A549 (cell line): ENCODE results near the gene PLD2. TPM values are rescaled to one million over a fixed set of nuclear protein-coding genes. Genes with fewer than 3 reads are reported as not detected.

Source experiments
- ATAC-seq, 2 experiments: fragments of 200-7000 bp in 1 of 2; fragments of >200 bp in 1 of 2; cut with Nextera tagmentation in 1 of 2; cut with Tn5 transposase in 1 of 2; 3 replicates each; pipeline versions ENCODE4 v1.8.0 to v1.9.1; 2018 to 2020; ENCODE audit warnings: mild to moderate bottlenecking in 1 of 2, moderate library complexity in 1 of 2
- CTCF ChIA-PET: fragments of 300-600 bp; sonication (Branson Sonifier 250); formaldehyde crosslinking; extraction: SDS; loops from one replicate; lab custom pipeline; 2021; ENCODE audit warnings: antibody characterized with exemption, inconsistent platforms; lab: Yijun Ruan, JAX
- POLR2A ChIA-PET: fragments of 350-600 bp; formaldehyde crosslinking; extraction: SDS; loops from one replicate; lab custom pipeline; 2021; ENCODE audit warnings: antibody characterized with exemption, inconsistent platforms; lab: Yijun Ruan, JAX
- DNase-seq, 2 experiments: peaks; one replicate each; pipeline versions ENCODE4 v3.0.0 to v3.0.0-alpha.2; 2011 to 2016; ENCODE audit warnings: low read depth in 1 of 2, low spot score in 1 of 2
- FAIRE-seq: peaks from 2 replicates; lab custom pipeline; 2011; peaks lifted over from hg19 to GRCh38; lab: Jason Lieb, UNC
- H3K27ac ChIP-seq, 2 experiments: fragments of >200 bp; sonication (Bioruptor Twin); formaldehyde crosslinking; 3 replicates each; pipeline ENCODE4 v1.5.1; 2016 to 2017
- H3K4me1 ChIP-seq: fragments of >200 bp; sonication (Bioruptor Twin); formaldehyde crosslinking; 3 replicates; pipeline ENCODE4 v1.6.1; 2016
- H3K4me2 ChIP-seq: fragments of >200 bp; sonication (Bioruptor Twin); formaldehyde crosslinking; 3 replicates; pipeline ENCODE4 v1.6.1; 2016
- H3K4me3 ChIP-seq: fragments of >200 bp; sonication (Bioruptor Twin); formaldehyde crosslinking; 3 replicates; pipeline ENCODE4 v1.5.1; 2016
- H3K9me3 ChIP-seq: fragments of >200 bp; sonication (Bioruptor Twin); formaldehyde crosslinking; 3 replicates; pipeline ENCODE4 v1.6.1; 2016
- EHMT2 ChIP-seq: fragments of 200-600 bp; sonication (generic); IDR thresholded peaks from 2 replicates; pipeline ENCODE4 v1.6.1; 2016; ENCODE audit warnings: antibody characterized with exemption, low read depth, mild to moderate bottlenecking, moderate library complexity
- FOSB ChIP-seq: fragments of 250-450 bp; sonication (Bioruptor Pico); IDR thresholded peaks from 2 replicates; pipeline ENCODE4 v1.5.0; 2020; ENCODE audit warnings: mild to moderate bottlenecking, moderate library complexity
- HDAC2 ChIP-seq: fragments of 200-600 bp; sonication (generic); IDR thresholded peaks from 2 replicates; pipeline ENCODE4 v1.6.1; 2016
- HOXB13 ChIP-seq: fragments of 250-450 bp; sonication (Bioruptor Pico); IDR thresholded peaks from 2 replicates; pipeline ENCODE4 v1.5.0; 2020; ENCODE audit warnings: low read depth, mild to moderate bottlenecking, moderate library complexity
- HOXB5 ChIP-seq: fragments of 250-450 bp; sonication (Bioruptor Pico); IDR thresholded peaks from 2 replicates; pipeline ENCODE4 v1.5.0; 2020; ENCODE audit warnings: mild to moderate bottlenecking, moderate library complexity
- KDM5A ChIP-seq: fragments of 200-600 bp; sonication (generic); IDR thresholded peaks from 2 replicates; pipeline ENCODE4 v1.6.1; 2016; ENCODE audit warnings: antibody characterized with exemption, mild to moderate bottlenecking
- MAFK ChIP-seq: fragments of 450-650 bp; IDR thresholded peaks from 2 replicates; pipeline ENCODE4 v1.6.1; 2014; ENCODE audit not compliant: partially characterized antibody
- NFE2L2 ChIP-seq: fragments of 150-350 bp; conservative IDR thresholded peaks from 2 replicates; pipeline ENCODE4 v1.6.1; 2014; ENCODE audit warnings: low read length
- NPAS2 ChIP-seq: fragments of 250-450 bp; sonication (Bioruptor Pico); IDR thresholded peaks from 2 replicates; pipeline ENCODE4 v1.8.0; 2022; ENCODE audit warnings: mild to moderate bottlenecking, moderate library complexity, borderline replicate concordance
- PHF8 ChIP-seq: fragments of 200-600 bp; sonication (generic); IDR thresholded peaks from 2 replicates; pipeline ENCODE4 v1.6.1; 2016; ENCODE audit warnings: low read depth, mild to moderate bottlenecking, antibody characterized with exemption, moderate library complexity, borderline replicate concordance
- POLR2A ChIP-seq: IDR thresholded peaks from 2 replicates; pipeline ENCODE4 v1.6.1; 2012; ENCODE audit warnings: mild to moderate bottlenecking, low read length
- POLR2AphosphoS2 ChIP-seq: conservative IDR thresholded peaks from 2 replicates; pipeline ENCODE4 v1.6.1; 2012; ENCODE audit warnings: low read length, improper control_type of control experiment, inconsistent platforms
- RAD21 ChIP-seq, 2 experiments: fragments of >200 bp in 1 of 2; sonication (Bioruptor Twin) in 1 of 2; formaldehyde crosslinking in 1 of 2; IDR thresholded peaks in 1 of 2; conservative IDR thresholded peaks in 1 of 2; 2 replicates in 1 of 2; 3 replicates in 1 of 2; pipeline ENCODE4 v1.6.1; 2012 to 2018; ENCODE audit warnings: inconsistent platforms in 1 of 2
- RARB ChIP-seq: fragments of 250-450 bp; sonication (Bioruptor Pico); IDR thresholded peaks from 2 replicates; pipeline ENCODE4 v1.8.0; 2021; ENCODE audit warnings: mild to moderate bottlenecking, moderate library complexity
- RCOR1 ChIP-seq: fragments of 150-350 bp; IDR thresholded peaks from 2 replicates; pipeline ENCODE4 v1.6.1; 2014; ENCODE audit warnings: antibody characterized with exemption, low read length, low read depth
- RFX5 ChIP-seq: fragments of 450-650 bp; IDR thresholded peaks from 2 replicates; pipeline ENCODE4 v1.7.1; 2014; ENCODE audit warnings: antibody characterized with exemption, mild to moderate bottlenecking, moderate library complexity
- TP53 ChIP-seq: fragments of 250-450 bp; sonication (Bioruptor Pico); IDR thresholded peaks from 2 replicates; pipeline ENCODE4 v1.5.0; 2021; ENCODE audit warnings: mild to moderate bottlenecking, moderate library complexity
- WGBS: methylation state at CpG from one replicate; pipeline ENCODE4 v1.1.6; 2017; ENCODE audit errors: missing lambda C conversion rate; 5-methylcytosine and 5-hydroxymethylcytosine counted together
- polyA plus RNA-seq, 4 experiments: library from polyadenylated mRNA; depleted of rRNA in 3 of 4; stranded (reverse); fragments of >200 nt; fragmentation: RNase III in 1 of 4; extraction: RNeasy Plus Mini Kit Qiagen cat#74134 plus additional on column Dnase treatment in 1 of 4; gene quantifications; 2 replicates in 3 of 4; 3 replicates in 1 of 4; pipeline ENCODE4 v1.2.3, GENCODE V29; 2011 to 2017
- TF ChIP-seq, protein P1 (sequence below): fragments of 450-650 bp; IDR thresholded peaks from 2 replicates; pipeline ENCODE4 v1.6.1; 2014; ENCODE audit warnings: antibody characterized with exemption
- TF ChIP-seq, protein P2 (sequence below): IDR thresholded peaks from 2 replicates; pipeline ENCODE4 v1.6.1; 2012
- TF ChIP-seq, protein P3 (sequence below): fragments of 200-600 bp; sonication (generic); IDR thresholded peaks from 2 replicates; pipeline ENCODE4 v1.6.1; 2016; ENCODE audit warnings: antibody characterized with exemption, mild to moderate bottlenecking, moderate library complexity
- TF ChIP-seq, protein P4 (sequence below): IDR thresholded peaks from 2 replicates; pipeline ENCODE4 v1.6.1; 2012
- TF ChIP-seq, protein P5 (sequence below): fragments of >200 bp; sonication (Bioruptor Twin); formaldehyde crosslinking; IDR thresholded peaks from 3 replicates; pipeline ENCODE4 v1.6.1; 2016

Gene PLD2
- polyA plus RNA-seq, 2 of the 4 experiments (the other 2 are of a cell fraction), result 17.0 to 23.0 TPM

DNA sequence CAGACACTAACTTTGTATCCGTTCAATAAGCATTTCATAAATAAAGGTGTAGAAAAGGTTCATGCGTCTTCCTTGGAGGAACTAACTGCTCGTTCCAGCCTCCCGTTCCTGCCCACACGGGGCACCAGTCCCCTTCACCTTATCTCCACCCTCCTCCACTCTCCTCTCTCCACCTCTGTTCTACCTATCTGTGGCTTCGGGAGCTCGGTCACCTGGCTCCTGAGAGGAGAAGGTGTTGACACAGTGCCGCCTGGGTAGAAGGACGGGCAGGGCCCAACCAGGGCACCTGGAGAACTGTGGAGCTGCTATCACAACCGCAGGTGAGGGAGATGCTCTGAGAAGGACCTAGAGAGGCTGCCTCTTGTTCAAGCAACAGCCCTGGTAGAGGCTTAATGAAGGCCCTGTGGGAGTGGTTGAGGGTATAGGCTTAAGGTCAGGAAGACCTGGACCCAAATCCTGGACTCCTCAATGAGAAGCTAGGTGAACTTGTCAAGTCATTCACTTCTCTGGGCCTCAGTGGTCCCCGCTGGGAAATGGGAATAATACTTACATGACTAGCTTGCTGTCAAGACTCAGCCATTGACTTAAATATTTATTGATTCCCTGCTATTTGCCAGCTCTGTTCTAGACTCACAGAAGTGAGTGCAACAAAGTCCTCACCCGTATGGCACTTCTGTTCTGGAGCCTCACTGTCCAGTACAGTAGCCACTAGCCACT lies 16.6 kb downstream of the PLD2 start:
- Histone ChIP-seq H3K4me1 (no peaks in the 10 kb centered on the region), H3K27ac (no peak overlapping the region), H3K4me3 (no peak overlapping the region), H3K9me3 (no peaks in the 10 kb centered on the region), H3K4me2 (no peak overlapping the region)
- POLR2A ChIA-PET, result interaction anchor here (0.6 to 1.1 kb wide), 2 partner anchors 28 to 680 kb away, joined by 4 to 7 read pairs; partner anchors contain the start of gene PSMB6
- CTCF ChIA-PET, result interaction anchor here (0.6 to 5.8 kb wide), 10 partner anchors 11 to 147 kb away, joined by 3 to 21 read pairs (median 4); partner anchors contain the start of gene GLTPD2
- WGBS, result 78% methylated on average over 12 of the region's 12 CpGs
- no peak for TF ChIP-seq POLR2AphosphoS2
- TF ChIP-seq KDM5A, result no peak
- TF ChIP-seq, protein P1, sequence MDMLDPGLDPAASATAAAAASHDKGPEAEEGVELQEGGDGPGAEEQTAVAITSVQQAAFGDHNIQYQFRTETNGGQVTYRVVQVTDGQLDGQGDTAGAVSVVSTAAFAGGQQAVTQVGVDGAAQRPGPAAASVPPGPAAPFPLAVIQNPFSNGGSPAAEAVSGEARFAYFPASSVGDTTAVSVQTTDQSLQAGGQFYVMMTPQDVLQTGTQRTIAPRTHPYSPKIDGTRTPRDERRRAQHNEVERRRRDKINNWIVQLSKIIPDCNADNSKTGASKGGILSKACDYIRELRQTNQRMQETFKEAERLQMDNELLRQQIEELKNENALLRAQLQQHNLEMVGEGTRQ, result no peak
- no peak for TF ChIP-seq RFX5
- TF ChIP-seq, protein P2, sequence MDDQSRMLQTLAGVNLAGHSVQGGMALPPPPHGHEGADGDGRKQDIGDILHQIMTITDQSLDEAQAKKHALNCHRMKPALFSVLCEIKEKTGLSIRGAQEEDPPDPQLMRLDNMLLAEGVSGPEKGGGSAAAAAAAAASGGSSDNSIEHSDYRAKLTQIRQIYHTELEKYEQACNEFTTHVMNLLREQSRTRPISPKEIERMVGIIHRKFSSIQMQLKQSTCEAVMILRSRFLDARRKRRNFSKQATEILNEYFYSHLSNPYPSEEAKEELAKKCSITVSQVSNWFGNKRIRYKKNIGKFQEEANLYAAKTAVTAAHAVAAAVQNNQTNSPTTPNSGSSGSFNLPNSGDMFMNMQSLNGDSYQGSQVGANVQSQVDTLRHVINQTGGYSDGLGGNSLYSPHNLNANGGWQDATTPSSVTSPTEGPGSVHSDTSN, result no peak
- no peak for TF ChIP-seq TP53 (CRISPR knock-in tag)
- TF ChIP-seq, protein P3, sequence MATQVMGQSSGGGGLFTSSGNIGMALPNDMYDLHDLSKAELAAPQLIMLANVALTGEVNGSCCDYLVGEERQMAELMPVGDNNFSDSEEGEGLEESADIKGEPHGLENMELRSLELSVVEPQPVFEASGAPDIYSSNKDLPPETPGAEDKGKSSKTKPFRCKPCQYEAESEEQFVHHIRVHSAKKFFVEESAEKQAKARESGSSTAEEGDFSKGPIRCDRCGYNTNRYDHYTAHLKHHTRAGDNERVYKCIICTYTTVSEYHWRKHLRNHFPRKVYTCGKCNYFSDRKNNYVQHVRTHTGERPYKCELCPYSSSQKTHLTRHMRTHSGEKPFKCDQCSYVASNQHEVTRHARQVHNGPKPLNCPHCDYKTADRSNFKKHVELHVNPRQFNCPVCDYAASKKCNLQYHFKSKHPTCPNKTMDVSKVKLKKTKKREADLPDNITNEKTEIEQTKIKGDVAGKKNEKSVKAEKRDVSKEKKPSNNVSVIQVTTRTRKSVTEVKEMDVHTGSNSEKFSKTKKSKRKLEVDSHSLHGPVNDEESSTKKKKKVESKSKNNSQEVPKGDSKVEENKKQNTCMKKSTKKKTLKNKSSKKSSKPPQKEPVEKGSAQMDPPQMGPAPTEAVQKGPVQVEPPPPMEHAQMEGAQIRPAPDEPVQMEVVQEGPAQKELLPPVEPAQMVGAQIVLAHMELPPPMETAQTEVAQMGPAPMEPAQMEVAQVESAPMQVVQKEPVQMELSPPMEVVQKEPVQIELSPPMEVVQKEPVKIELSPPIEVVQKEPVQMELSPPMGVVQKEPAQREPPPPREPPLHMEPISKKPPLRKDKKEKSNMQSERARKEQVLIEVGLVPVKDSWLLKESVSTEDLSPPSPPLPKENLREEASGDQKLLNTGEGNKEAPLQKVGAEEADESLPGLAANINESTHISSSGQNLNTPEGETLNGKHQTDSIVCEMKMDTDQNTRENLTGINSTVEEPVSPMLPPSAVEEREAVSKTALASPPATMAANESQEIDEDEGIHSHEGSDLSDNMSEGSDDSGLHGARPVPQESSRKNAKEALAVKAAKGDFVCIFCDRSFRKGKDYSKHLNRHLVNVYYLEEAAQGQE, result no peak
- no peak for TF ChIP-seq POLR2A
- TF ChIP-seq FOSB (CRISPR knock-in tag), result no peak
- FAIRE-seq, result no peak
- no peak for DNase-seq
- ATAC-seq, result peak; percentile 18 to 49; a peak in 3 of 6 replicates

DNA sequence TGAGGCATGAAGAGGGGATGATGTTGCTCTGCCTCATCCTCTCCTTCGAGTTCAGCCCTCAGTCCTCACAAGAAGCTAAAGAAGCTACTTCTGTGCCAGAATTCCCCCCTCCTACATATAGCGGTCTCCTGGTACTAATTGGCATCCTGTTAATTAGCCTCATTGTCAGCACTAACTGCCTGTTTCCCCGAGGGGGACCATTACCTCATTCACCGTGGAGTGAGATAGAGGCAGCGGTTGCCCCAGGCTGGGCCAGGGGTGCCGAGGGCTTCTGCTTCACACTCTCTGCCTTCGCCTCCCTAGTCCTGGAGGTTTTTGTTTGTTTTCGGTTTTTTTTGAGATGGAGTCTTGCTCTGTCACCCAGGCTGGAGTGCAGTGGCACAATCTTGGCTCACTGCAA lies 20.4 kb downstream of the PLD2 start:
- WGBS, result 72% methylated on average over 8 of the region's 8 CpGs
- CTCF ChIA-PET, result interaction anchor here (2.4 to 5.8 kb wide), 2 partner anchors 37 to 61 kb away, joined by 8 to 21 read pairs; no protein-coding TSS in a partner anchor
- no peak for FAIRE-seq
- no peak overlapping the region for H3K27ac ChIP-seq
- H3K9me3 ChIP-seq, result no peaks in the 10 kb centered on the region
- POLR2A ChIA-PET, result interaction anchor here (1.0 kb wide), 1 partner anchor 37 kb away, joined by 3 read pairs; no protein-coding TSS in a partner anchor
- no peak for TF ChIP-seq EHMT2
- TF ChIP-seq, protein P4, sequence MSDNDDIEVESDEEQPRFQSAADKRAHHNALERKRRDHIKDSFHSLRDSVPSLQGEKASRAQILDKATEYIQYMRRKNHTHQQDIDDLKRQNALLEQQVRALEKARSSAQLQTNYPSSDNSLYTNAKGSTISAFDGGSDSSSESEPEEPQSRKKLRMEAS, result no peak
- no peak for TF ChIP-seq HDAC2
- TF ChIP-seq NFE2L2, result no peak
- no peak for TF ChIP-seq PHF8
- no peak for TF ChIP-seq RCOR1
- TF ChIP-seq HOXB5, result no peak
- no peak for TF ChIP-seq RFX5
- no peak for TF ChIP-seq NPAS2 (CRISPR knock-in tag)
- no peak for TF ChIP-seq RARB (CRISPR knock-in tag)
- TF ChIP-seq, protein P5, sequence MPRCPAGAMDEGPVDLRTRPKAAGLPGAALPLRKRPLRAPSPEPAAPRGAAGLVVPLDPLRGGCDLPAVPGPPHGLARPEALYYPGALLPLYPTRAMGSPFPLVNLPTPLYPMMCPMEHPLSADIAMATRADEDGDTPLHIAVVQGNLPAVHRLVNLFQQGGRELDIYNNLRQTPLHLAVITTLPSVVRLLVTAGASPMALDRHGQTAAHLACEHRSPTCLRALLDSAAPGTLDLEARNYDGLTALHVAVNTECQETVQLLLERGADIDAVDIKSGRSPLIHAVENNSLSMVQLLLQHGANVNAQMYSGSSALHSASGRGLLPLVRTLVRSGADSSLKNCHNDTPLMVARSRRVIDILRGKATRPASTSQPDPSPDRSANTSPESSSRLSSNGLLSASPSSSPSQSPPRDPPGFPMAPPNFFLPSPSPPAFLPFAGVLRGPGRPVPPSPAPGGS, result no peak
- TF ChIP-seq HOXB13, result no peak
- TF ChIP-seq MAFK, result no peak
- no peak for TF ChIP-seq RAD21 (conservative IDR thresholded peaks at IDR 0.05 in 1 of 2, IDR thresholded peaks at IDR 0.05 in 1 of 2)
- no peak overlapping the region for H3K4me3 ChIP-seq
- DNase-seq, result no peak
- ATAC-seq, result peak; percentile 19 to 52; a peak in 2 of 6 replicates
- H3K4me2 ChIP-seq, result no peak overlapping the region
- H3K4me1 ChIP-seq, result no peaks in the 10 kb centered on the region
